ENCODE results near the gene R3HDM2.

Gene R3HDM2

DNA sequence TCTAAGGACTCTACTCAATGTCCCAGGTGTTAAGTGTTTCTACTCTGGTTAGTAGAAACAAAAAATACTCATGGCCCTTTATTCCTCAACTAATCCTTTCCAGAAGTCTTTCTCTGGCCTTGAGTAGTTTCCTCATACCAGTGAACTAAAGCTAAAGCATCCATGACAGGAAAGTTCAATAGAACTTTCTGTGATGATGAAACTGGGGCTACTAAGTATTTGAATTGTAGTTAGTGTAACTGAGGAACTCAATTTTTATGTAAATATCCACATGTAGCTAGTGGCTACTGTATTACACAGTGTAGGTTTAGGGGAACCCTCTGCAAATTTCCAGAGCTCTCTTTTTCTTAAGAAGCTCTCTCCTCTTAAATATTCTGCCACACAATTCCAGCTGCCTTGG is 63.7 kb downstream of the R3HDM2 start:
- TF ChIP-seq GATA3 (IDR thresholded peaks at IDR 0.05; ENCODE audit: low read depth, low read length) (no peak), GATA2 (IDR thresholded peaks at IDR 0.05; ENCODE audit: low read depth, low read length) (no peak)

- TF ChIP-seq GATA3 (IDR thresholded peaks at IDR 0.05; ENCODE audit: low read depth, low read length) = no peak
- TF ChIP-seq GATA2 (IDR thresholded peaks at IDR 0.05; ENCODE audit: low read depth, low read length) = no peak
Observed at GRCh38 chr12:57366315-57366714, 64.5 kb downstream of the R3HDM2 start.

DNA sequence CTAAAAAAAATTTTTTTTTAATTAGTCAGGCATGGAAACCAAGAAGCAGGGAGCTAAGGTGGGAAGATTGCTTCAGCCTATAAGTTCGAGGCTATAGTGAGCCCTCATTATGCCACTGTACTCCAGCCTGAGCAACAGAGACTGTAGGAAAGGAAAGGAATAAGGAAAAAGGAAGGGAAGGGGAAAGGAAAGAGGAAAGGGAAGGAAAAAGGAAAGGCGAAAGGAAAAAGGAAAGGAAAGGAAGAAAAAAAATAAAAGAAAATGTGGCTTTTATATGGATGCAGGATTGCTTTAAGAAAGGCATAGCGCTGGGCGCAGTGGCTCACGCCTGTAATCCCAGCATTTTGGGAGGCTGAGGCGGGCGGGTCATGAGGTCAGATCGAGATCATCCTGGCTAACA is 70.4 kb downstream of the R3HDM2 start:
- TF ChIP-seq GATA3 (IDR thresholded peaks at IDR 0.05; ENCODE audit: low read depth, low read length) (no peak), GATA2 (IDR thresholded peaks at IDR 0.05; ENCODE audit: low read depth, low read length) (no peak)

DNA sequence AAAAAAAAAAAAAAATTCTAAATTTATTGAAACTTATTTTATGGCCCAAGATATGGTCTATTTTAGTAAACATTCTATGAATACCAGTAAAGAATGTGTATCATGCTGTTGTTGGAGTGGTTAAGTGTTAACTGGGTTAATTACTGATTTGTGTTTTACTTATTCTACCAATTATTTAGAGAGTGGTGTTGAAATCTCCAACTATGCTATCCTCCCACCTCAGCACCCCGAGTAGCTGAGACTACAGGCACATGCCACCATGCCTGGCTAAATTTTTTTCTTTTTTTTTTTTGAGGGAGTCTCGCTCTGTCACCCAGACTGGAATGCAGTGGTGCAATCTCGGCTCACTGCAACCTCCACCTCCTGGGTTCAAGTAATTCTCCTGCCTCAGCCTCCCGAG is 72.2 kb downstream of the R3HDM2 start:
- TF ChIP-seq GATA2 (IDR thresholded peaks at IDR 0.05; ENCODE audit: low read depth, low read length) = no peak
- no peak for TF ChIP-seq GATA3 (IDR thresholded peaks at IDR 0.05; ENCODE audit: low read depth, low read length)

- TF ChIP-seq GATA2 (IDR thresholded peaks at IDR 0.05; ENCODE audit: low read depth, low read length) (no peak), GATA3 (IDR thresholded peaks at IDR 0.05; ENCODE audit: low read depth, low read length) (no peak)
Observed at GRCh38 chr12:57355734-57356133, 75.1 kb downstream of the R3HDM2 start.

DNA sequence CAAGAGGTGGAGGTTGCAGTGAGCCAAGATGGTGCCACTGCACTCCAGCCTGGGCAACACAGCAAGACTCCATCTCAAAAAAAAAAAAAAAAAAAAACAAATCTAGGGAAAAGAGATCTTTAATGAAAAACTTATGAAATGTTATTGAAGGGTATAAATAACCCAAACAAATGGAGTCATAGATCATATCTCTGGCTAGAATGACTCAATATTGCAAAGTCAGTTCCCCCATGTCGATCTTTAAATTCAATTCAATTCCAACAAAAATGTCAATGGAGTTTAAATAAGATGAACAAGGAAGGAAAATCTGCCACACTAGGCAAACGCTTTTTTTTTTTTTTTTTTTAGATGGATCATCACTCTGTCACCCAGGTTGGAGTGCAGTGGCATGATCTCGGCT is 78.7 kb downstream of the R3HDM2 start:
- no peak for TF ChIP-seq GATA2 (IDR thresholded peaks at IDR 0.05; ENCODE audit: low read depth, low read length)
- no peak for TF ChIP-seq GATA3 (IDR thresholded peaks at IDR 0.05; ENCODE audit: low read depth, low read length)

- TF ChIP-seq GATA3 (IDR thresholded peaks at IDR 0.05; ENCODE audit: low read depth, low read length) = no peak
- no peak for TF ChIP-seq GATA2 (IDR thresholded peaks at IDR 0.05; ENCODE audit: low read depth, low read length)
Observed at GRCh38 chr12:57347284-57347683, 83.6 kb downstream of the R3HDM2 start.

- TF ChIP-seq GATA2 (IDR thresholded peaks at IDR 0.05; ENCODE audit: low read depth, low read length) (no peak), GATA3 (IDR thresholded peaks at IDR 0.05; ENCODE audit: low read depth, low read length) (no peak)
Observed at GRCh38 chr12:57343703-57344378, 87.0 kb downstream of the R3HDM2 start.

- TF ChIP-seq GATA2 (IDR thresholded peaks at IDR 0.05; ENCODE audit: low read depth, low read length) = no peak
- TF ChIP-seq GATA3 (IDR thresholded peaks at IDR 0.05; ENCODE audit: low read depth, low read length) = no peak
Observed at GRCh38 chr12:57342207-57342691, 88.6 kb downstream of the R3HDM2 start.

DNA sequence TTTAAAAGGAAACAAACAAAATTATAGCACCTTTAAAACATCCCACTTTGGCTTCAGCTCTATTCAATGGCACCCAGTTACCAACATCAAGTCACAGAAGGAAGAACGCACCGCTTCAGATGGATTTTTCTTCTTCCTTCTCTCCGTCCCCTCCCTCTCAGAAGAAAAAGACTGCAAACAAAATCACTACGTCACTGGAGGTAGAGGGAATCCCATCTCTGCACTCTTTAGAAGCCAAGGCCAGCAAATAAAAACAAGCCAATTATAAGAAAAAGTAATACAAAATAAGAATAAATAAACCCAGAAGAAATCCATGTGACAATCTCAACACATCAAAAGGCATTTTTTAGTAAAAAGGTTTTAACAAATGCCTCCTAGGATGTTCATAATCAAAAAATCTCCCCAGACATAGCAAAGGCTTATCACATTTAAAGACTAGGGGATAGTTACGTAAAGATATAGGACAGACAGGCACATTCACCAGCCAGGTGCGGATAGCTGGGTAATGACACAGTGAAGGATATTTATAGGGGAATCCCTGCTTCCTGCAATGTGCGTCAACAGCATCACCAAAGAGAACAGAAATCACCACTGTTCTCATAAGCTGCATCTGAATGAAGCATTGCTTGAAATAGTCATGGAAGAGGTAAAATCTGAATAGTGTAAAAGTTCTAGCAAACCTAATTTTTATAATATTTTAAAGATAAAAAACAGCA is 89.4 kb downstream of the R3HDM2 start:
- TF ChIP-seq GATA2 (IDR thresholded peaks at IDR 0.05; ENCODE audit: low read depth, low read length) (no peak), GATA3 (IDR thresholded peaks at IDR 0.05; ENCODE audit: low read depth, low read length) (no peak)

GRCh38 chr12:57340104-57340503 is 90.7 kb downstream of the R3HDM2 start:
- no peak for TF ChIP-seq GATA3 (IDR thresholded peaks at IDR 0.05; ENCODE audit: low read depth, low read length)
- TF ChIP-seq GATA2 (IDR thresholded peaks at IDR 0.05; ENCODE audit: low read depth, low read length) = no peak

DNA sequence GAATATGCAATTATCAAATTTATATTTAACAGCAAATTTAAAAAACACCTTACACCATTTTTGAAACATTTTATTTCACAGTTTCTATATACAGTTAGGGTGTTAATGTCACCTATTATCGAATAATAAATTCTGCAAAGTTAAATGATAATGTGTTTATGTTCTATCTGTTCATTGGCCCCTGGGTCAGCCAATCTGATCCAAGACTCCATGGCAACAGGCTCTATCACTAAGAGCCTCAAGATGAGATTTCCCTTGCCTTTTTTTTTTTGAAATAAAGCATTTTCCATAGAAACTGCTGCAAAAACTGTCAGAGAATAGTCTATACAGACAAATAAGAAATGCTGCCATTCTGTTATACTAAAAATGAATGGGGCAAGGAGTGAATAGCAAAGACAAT is 96.6 kb downstream of the R3HDM2 start:
- TF ChIP-seq GATA3 (IDR thresholded peaks at IDR 0.05; ENCODE audit: low read depth, low read length) (no peak), GATA2 (IDR thresholded peaks at IDR 0.05; ENCODE audit: low read depth, low read length) (no peak)

GRCh38 chr12:57332646-57333312 is 98.1 kb downstream of the R3HDM2 start:
- TF ChIP-seq GATA3 (IDR thresholded peaks at IDR 0.05; ENCODE audit: low read depth, low read length) (no peak), GATA2 (IDR thresholded peaks at IDR 0.05; ENCODE audit: low read depth, low read length) (no peak)

DNA sequence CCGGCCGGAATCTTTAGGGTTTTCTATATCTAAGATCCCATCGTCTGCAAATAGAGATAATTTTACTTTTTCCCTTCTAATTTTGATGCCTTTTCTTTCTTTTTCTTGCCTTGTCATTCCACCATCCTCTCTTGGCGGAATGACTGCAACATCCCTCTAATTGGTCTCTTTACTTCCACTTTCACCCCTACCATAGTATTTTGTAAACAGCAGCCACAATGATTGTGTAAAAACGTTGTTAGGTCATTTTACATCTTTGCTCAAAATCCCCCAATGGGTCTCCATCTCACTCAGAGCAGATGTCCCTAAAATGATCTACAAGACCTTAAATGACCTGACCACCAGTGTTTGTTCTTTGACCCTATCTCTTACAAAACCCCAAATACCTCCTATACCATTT is 99.9 kb downstream of the R3HDM2 start:
- TF ChIP-seq GATA2 (IDR thresholded peaks at IDR 0.05; ENCODE audit: low read depth, low read length) = no peak
- TF ChIP-seq GATA3 (IDR thresholded peaks at IDR 0.05; ENCODE audit: low read depth, low read length) = no peak

- TF ChIP-seq GATA3 (IDR thresholded peaks at IDR 0.05; ENCODE audit: low read depth, low read length) = no peak
- TF ChIP-seq GATA2 (IDR thresholded peaks at IDR 0.05; ENCODE audit: low read depth, low read length) = no peak
Observed at GRCh38 chr12:57329219-57329618, 101.6 kb downstream of the R3HDM2 start.

Data from SH-SY5Y (cell line).